CD14-positive monocyte (primary cell): ENCODE data around the gene IQCN. TPM values are rescaled to one million over a fixed set of nuclear protein-coding genes. Genes with fewer than 3 reads are reported as not detected.

Experiments used
- DNase-seq, 3 donors: peaks; one replicate each; pipeline ENCODE4 v3.0.0-alpha.2; 2011 to 2022
- H2AFZ ChIP-seq: 2 replicates; pipeline ENCODE4 v1.6.0; 2012; ENCODE audit warnings: mild to moderate bottlenecking, low read depth, low read length, inconsistent platforms; ENCODE audit not compliant: insufficient read depth, poor library complexity, severe bottlenecking
- H3K27ac ChIP-seq, 2 donors: 1 replicate in 1 of 2; 2 replicates in 1 of 2; pipeline ENCODE4 v1.5.1; 2012 to 2013; ENCODE audit warnings: low read length in 2 of 2, control low read depth in 1 of 2, inconsistent platforms in 1 of 2, low read depth in 1 of 2, mild to moderate bottlenecking in 1 of 2
- H3K27me3 ChIP-seq, 2 donors: one replicate each; pipeline versions ENCODE4 v1.6.0 to v1.6.1; 2011 to 2013; ENCODE audit warnings: low read length in 2 of 2; ENCODE audit not compliant: control insufficient read depth in 2 of 2, insufficient read depth in 2 of 2
- H3K36me3 ChIP-seq, 2 donors: replicated peaks in 1 of 2; 1 replicate in 1 of 2; 2 replicates in 1 of 2; pipeline versions ENCODE4 v1.5.1 to v1.6.1; 2012 to 2013; ENCODE audit warnings: low read length in 2 of 2, control low read depth in 1 of 2, inconsistent platforms in 1 of 2, mild to moderate bottlenecking in 1 of 2; ENCODE audit not compliant: insufficient read depth in 2 of 2, control insufficient read depth in 1 of 2
- H3K4me1 ChIP-seq, 2 donors: 1 replicate in 1 of 2; 2 replicates in 1 of 2; pipeline versions ENCODE4 v1.5.1 to v1.6.1; 2012 to 2013; ENCODE audit warnings: low read length in 2 of 2, control low read depth in 1 of 2, inconsistent platforms in 1 of 2, mild to moderate bottlenecking in 1 of 2, moderate library complexity in 1 of 2; ENCODE audit not compliant: insufficient read depth in 2 of 2, control insufficient read depth in 1 of 2
- H3K4me2 ChIP-seq: replicated peaks from 2 replicates; pipeline ENCODE3; 2012; ENCODE audit warnings: low read length, moderate library complexity, mild to moderate bottlenecking; ENCODE audit not compliant: poor library complexity, severe bottlenecking; ENCODE audit errors: extremely low read depth
- H3K4me3 ChIP-seq, 3 experiments: fragments of 200-600 bp in 1 of 3; sonication (generic) in 1 of 3; replicated peaks in 1 of 3; 1 replicate in 2 of 3; 2 replicates in 1 of 3; pipeline ENCODE4 v1.5.1; 2011 to 2013; ENCODE audit warnings: low read length in 3 of 3, mild to moderate bottlenecking in 3 of 3, control low read depth in 2 of 3, low read depth in 2 of 3, inconsistent platforms in 1 of 3, moderate library complexity in 1 of 3
- H3K79me2 ChIP-seq: 2 replicates; pipeline ENCODE4 v1.6.0; 2012; ENCODE audit warnings: mild to moderate bottlenecking, control low read depth, inconsistent platforms, low read length, moderate library complexity; ENCODE audit not compliant: insufficient read depth
- H3K9ac ChIP-seq: 2 replicates; pipeline ENCODE4 v1.6.0; 2017; ENCODE audit warnings: low read length, mild to moderate bottlenecking; ENCODE audit not compliant: insufficient read depth, poor library complexity, severe bottlenecking
- H3K9me3 ChIP-seq, 2 donors: replicated peaks in 1 of 2; 1 replicate in 1 of 2; 2 replicates in 1 of 2; pipeline versions ENCODE4 v1.5.1 to v1.6.1; 2012 to 2013; ENCODE audit warnings: low read length in 2 of 2, control low read depth in 1 of 2; ENCODE audit not compliant: control insufficient read depth in 1 of 2, insufficient read depth in 1 of 2
- H4K20me1 ChIP-seq: 2 replicates; pipeline ENCODE4 v1.6.0; 2012; ENCODE audit warnings: mild to moderate bottlenecking, low read length, control low read depth, moderate library complexity; ENCODE audit not compliant: insufficient read depth
- H3K27ac Mint-ChIP-seq, 7 donors: one replicate each; pipeline ENCODE4 v1.8.0; 2020; ENCODE audit warnings: mild to moderate bottlenecking in 7 of 7, mixed read lengths in 7 of 7, moderate library complexity in 6 of 7, inconsistent platforms in 2 of 7
- H3K27me3 Mint-ChIP-seq, 3 donors: one replicate each; pipeline ENCODE4 v1.8.0; 2021 to 2022; ENCODE audit warnings: low read depth in 3 of 3, mild to moderate bottlenecking in 3 of 3, mixed read lengths in 3 of 3, moderate library complexity in 3 of 3, inconsistent platforms in 1 of 3
- H3K36me3 Mint-ChIP-seq, 2 donors: one replicate each; pipeline ENCODE4 v1.8.0; 2020; ENCODE audit warnings: mixed read lengths in 2 of 2, inconsistent platforms in 1 of 2, mild to moderate bottlenecking in 1 of 2
- H3K4me1 Mint-ChIP-seq: one replicate; pipeline ENCODE4 v1.8.0; 2020; ENCODE audit warnings: mild to moderate bottlenecking, mixed read lengths
- H3K4me3 Mint-ChIP-seq, 2 donors: one replicate each; pipeline ENCODE4 v1.8.0; 2020; ENCODE audit warnings: mild to moderate bottlenecking in 2 of 2, mixed read lengths in 2 of 2, moderate library complexity in 1 of 2
- H3K9me3 Mint-ChIP-seq, 7 donors: one replicate each; pipeline ENCODE4 v1.8.0; 2020 to 2022; ENCODE audit warnings: mixed read lengths in 7 of 7, mild to moderate bottlenecking in 6 of 7, moderate library complexity in 6 of 7, inconsistent platforms in 2 of 7
- WGBS: methylation state at CpG from one replicate; pipeline ENCODE4 v1.1.5; 2013; ENCODE audit warnings: missing lambda C conversion rate; ENCODE audit not compliant: insufficient coverage; 5-methylcytosine and 5-hydroxymethylcytosine counted together
- intact Hi-C, 2 donors: fragments of 100-400 bp; cut with micrococcal nuclease; formaldehyde crosslinking; loops; one replicate each; pipeline versions ENCODE4 v1.15.0 to v1.15.1; 2023
- polyA plus RNA-seq, 3 donors: library from polyadenylated mRNA; depleted of rRNA in 1 of 3; unstranded in 2 of 3; stranded (reverse) in 1 of 3; fragments of 300-500 nt in 2 of 3; fragments of >200 nt in 1 of 3; fragmentation: Illumina TruSeq in 2 of 3; gene quantifications; 1 replicate in 2 of 3; 2 replicates in 1 of 3; pipeline ENCODE4 v1.2.3, GENCODE V29; 2012 to 2021
- TF ChIP-seq, protein P1 (sequence below): fragments of 200-600 bp; IDR thresholded peaks from one replicate; pipeline ENCODE4 v1.8.0; 2022; ENCODE audit warnings: antibody characterized with exemption, mild to moderate bottlenecking

IQCN gene
- polyA plus RNA-seq, 3 donors, result 6.9 TPM; not detected in 2

DNA sequence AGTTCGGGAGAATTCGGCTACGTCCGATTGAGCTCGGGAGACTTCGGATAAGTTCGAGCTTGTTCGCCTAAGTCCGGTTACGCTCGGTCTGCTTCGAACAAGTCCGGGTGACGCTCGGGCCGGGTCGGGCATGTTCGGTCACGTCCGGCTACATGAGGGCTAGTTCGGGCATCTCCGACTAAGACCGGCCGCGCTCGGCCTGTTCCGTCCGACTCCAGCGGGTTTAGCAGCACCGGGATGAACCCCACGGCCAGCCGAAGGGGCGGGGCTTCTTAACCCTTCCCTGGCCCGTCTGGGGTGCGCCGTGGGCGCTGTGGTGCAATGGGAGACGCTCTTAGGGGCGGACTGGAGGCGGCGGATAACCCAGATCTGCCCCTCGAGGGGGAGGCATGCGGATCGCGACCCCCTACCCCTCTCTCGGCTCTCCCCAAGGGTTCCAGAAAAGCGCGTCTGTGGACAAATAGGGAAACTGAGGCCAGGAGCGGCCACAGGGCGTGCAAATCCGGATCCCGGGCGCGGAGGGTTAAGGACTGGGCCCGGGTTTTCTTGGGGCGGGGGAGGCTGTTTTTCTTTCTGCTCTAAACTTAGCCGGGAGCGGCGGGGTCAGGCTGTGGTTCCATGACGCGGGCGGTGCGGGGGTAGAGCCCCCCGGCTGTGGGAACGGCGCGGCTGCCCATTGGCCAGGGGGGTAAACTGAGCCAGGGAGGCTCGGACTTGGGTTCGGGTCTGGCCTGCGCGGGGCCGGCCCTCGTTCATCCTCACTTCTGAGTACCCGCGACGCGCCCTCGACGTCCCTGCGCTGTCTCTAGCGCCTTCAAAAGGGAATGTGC lies 49.5 kb downstream of the IQCN start:
- H3K36me3 Mint-ChIP-seq, result peaks cover 0 to 6% of the 10 kb centered on the region in 2 donors
- peaks cover 50 to 73% (median 66%) of the 10 kb centered on the region in 3 donors for H3K27me3 Mint-ChIP-seq
- peak overlapping the region; percentile 51 to 74 for H3K27ac ChIP-seq
- DNase-seq, result peak; percentile 96 to 97 (median 96)
- peak overlapping the region; percentile 81 to 96 (median 86) for H3K27ac Mint-ChIP-seq
- H3K4me3 ChIP-seq, result peak overlapping the region; percentile 36 to 88 (median 62)
- H3K9me3 ChIP-seq, result peaks cover 0 to 4% of the 10 kb centered on the region in 2 donors
- H4K20me1 ChIP-seq, result no peaks in the 10 kb centered on the region
- H3K9me3 Mint-ChIP-seq, result peaks cover 0 to 12% (median 10%) of the 10 kb centered on the region in 7 donors
- H3K4me1 ChIP-seq, result peaks cover 14 to 22% of the 10 kb centered on the region in 2 donors
- H3K79me2 ChIP-seq, result no peaks in the 10 kb centered on the region
- H2AFZ ChIP-seq, result peak overlapping the region; percentile 94
- H3K4me2 ChIP-seq, result peak overlapping the region; percentile 85
- intact Hi-C loops, result no loop called here
- H3K9ac ChIP-seq, result peak overlapping the region; percentile 65
- no peaks in the 10 kb centered on the region for H3K36me3 ChIP-seq
- peaks cover 23% of the 10 kb centered on the region for H3K4me1 Mint-ChIP-seq
- TF ChIP-seq, protein P1, sequence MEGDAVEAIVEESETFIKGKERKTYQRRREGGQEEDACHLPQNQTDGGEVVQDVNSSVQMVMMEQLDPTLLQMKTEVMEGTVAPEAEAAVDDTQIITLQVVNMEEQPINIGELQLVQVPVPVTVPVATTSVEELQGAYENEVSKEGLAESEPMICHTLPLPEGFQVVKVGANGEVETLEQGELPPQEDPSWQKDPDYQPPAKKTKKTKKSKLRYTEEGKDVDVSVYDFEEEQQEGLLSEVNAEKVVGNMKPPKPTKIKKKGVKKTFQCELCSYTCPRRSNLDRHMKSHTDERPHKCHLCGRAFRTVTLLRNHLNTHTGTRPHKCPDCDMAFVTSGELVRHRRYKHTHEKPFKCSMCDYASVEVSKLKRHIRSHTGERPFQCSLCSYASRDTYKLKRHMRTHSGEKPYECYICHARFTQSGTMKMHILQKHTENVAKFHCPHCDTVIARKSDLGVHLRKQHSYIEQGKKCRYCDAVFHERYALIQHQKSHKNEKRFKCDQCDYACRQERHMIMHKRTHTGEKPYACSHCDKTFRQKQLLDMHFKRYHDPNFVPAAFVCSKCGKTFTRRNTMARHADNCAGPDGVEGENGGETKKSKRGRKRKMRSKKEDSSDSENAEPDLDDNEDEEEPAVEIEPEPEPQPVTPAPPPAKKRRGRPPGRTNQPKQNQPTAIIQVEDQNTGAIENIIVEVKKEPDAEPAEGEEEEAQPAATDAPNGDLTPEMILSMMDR, result no peak
- H3K27me3 ChIP-seq, result peaks cover 18 to 52% of the 10 kb centered on the region in 2 donors
- peak overlapping the region; percentile 90 to 95 for H3K4me3 Mint-ChIP-seq
- WGBS, result 3% methylated on average over 73 of the region's 81 CpGs

DNA sequence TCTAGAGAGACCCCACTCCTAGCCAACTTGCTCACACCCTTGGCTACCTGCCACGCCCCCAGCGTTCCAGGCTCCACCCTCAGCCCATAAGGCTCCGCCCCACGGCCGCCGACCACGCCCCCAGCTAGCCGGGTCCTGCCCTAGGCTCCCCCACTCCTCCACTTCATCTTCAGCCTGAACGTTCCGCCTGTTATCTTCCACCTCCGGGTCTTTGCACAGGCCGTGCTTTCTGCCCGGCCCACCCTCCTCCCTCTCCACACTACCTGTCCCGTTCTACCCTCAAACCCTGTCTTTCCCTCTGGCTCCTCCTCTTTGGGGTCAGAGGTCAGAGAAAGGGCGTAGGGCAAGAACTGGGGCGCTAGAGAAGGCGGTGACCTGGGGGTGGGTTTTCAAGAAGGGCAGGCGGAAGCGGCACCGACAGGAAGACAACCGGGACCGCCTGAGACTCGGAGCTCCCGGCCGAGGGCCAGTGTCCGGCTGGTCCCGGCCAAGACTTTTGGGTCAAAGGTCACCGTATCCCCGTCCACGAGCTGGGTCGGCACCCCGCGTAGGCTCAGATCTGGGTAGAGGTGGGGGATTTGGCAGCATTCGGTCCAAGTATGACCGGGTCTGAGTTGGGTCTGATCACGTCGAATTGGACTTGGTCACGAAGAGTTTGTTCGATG lies 50.3 kb downstream of the IQCN start:
- H3K4me2 ChIP-seq, result peak overlapping the region; percentile 85
- intact Hi-C loops, result no loop called here
- peak overlapping the region; percentile 94 for H2AFZ ChIP-seq

More for the DNA sequence above, 50.3 kb downstream of the IQCN start:
- H3K4me1 ChIP-seq, result peaks cover 14 to 22% of the 10 kb centered on the region in 2 donors
- no peaks in the 10 kb centered on the region for H4K20me1 ChIP-seq
- 6% methylated on average over 34 of the region's 39 CpGs for WGBS
- peak overlapping the region; percentile 65 for H3K9ac ChIP-seq
- H3K36me3 ChIP-seq, result no peaks in the 10 kb centered on the region
- H3K79me2 ChIP-seq, result no peaks in the 10 kb centered on the region
- peak overlapping the region; percentile 90 to 95 for H3K4me3 Mint-ChIP-seq
- H3K4me3 ChIP-seq, result peak overlapping the region; percentile 36 to 88 (median 62)
- H3K27ac Mint-ChIP-seq, result peak overlapping the region; percentile 81 to 96 (median 86)
- DNase-seq, result peak in 2 of 3 donors; percentile 32 to 42
- peaks cover 18 to 49% of the 10 kb centered on the region in 2 donors for H3K27me3 ChIP-seq
- peaks cover 51 to 74% (median 65%) of the 10 kb centered on the region in 3 donors for H3K27me3 Mint-ChIP-seq
- peak overlapping the region; percentile 51 to 74 for H3K27ac ChIP-seq
- H3K4me1 Mint-ChIP-seq, result peaks cover 23% of the 10 kb centered on the region
- peaks cover 0 to 6% of the 10 kb centered on the region in 2 donors for H3K36me3 Mint-ChIP-seq
- H3K9me3 ChIP-seq, result peaks cover 0 to 4% of the 10 kb centered on the region in 2 donors
- H3K9me3 Mint-ChIP-seq, result peaks cover 0 to 12% (median 10%) of the 10 kb centered on the region in 7 donors
- TF ChIP-seq, protein P1, result no peak
